Measurements from ENCODE around the gene IFIT3.

- TF ChIP-seq CEBPB (IDR thresholded peaks at IDR 0.05) (no peak), POLR2A (IDR thresholded peaks at IDR 0.05; ENCODE audit: low read length) (no peak), SREBF2 (IDR thresholded peaks at IDR 0.05) (no peak), RNF2 (IDR thresholded peaks at IDR 0.05; ENCODE audit: borderline replicate concordance, low read depth) (no peak), BHLHE40 (IDR thresholded peaks at IDR 0.05; ENCODE audit: low read depth, low read length) (no peak), KDM5A (IDR thresholded peaks at IDR 0.05) (no peak), HOXA7 (CRISPR knock-in tag; IDR thresholded peaks at IDR 0.05) (no peak)
- TF ChIP-seq, protein P1, sequence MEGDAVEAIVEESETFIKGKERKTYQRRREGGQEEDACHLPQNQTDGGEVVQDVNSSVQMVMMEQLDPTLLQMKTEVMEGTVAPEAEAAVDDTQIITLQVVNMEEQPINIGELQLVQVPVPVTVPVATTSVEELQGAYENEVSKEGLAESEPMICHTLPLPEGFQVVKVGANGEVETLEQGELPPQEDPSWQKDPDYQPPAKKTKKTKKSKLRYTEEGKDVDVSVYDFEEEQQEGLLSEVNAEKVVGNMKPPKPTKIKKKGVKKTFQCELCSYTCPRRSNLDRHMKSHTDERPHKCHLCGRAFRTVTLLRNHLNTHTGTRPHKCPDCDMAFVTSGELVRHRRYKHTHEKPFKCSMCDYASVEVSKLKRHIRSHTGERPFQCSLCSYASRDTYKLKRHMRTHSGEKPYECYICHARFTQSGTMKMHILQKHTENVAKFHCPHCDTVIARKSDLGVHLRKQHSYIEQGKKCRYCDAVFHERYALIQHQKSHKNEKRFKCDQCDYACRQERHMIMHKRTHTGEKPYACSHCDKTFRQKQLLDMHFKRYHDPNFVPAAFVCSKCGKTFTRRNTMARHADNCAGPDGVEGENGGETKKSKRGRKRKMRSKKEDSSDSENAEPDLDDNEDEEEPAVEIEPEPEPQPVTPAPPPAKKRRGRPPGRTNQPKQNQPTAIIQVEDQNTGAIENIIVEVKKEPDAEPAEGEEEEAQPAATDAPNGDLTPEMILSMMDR (IDR thresholded peaks at IDR 0.05) = no peak
These were observed 43.8 kb upstream of the IFIT3 start for GRCh38 chr10:89283936-89284475.

All from A549 (cell line).